ENCODE measurements around the gene BOLL. TPM values are rescaled to one million over a fixed set of nuclear protein-coding genes. Genes with fewer than 3 reads are reported as not detected.

BOLL gene
- total and polyA plus RNA-seq, 12 donors: 0.12 to 0.18 TPM; not detected in 10

GRCh38 chr2:197804758-197805714, 19.9 kb upstream of the BOLL start:
- Histone ChIP-seq H3K36me3 (no peaks in the 10 kb centered on the region), H3K4me1 (peaks cover 0 to 49% (median 21%) of the 10 kb centered on the region in 9 donors), H3K27ac (peak overlapping the region; percentile 63 to 88 (median 84)), H3K4me3 (peak overlapping the region; percentile 69 to 89 (median 84)), H3K9me3 (no peaks in the 10 kb centered on the region), H3K27me3 (peaks cover 0 to 16% (median 0%) of the 10 kb centered on the region in 7 donors)
- TF ChIP-seq CTCF (IDR thresholded peaks at IDR 0.05): peak in 3 of 9 donors; percentile 7 to 11 (median 11)
- intact Hi-C loops (cut with DNase I): loop anchor here in 9 of 10 donors (1.0 to 10.0 kb wide), 17 partner anchors 42 to 492 kb away; no protein-coding TSS in a partner anchor
- 0 to 1% methylated on average over 92 of the region's 92 CpGs for WGBS, 2 donors
- ATAC-seq (peak in 6 of 8 donors; percentile 2 to 51 (median 19)), DNase-seq (peak; percentile 27 to 29)

- DNase-seq (peak; percentile 93 to 94), ATAC-seq (peak; percentile 93 to 96 (median 95))
- Histone ChIP-seq H3K27ac (peak within 1 kb of the TSS; percentile 63 to 88 (median 84)), H3K4me1 (peaks cover 0 to 54% (median 21%) of the 10 kb centered on the region in 9 donors), H3K9me3 (no peaks in the 10 kb centered on the region), H3K27me3 (peaks cover 0 to 23% (median 0%) of the 10 kb centered on the region in 7 donors), H3K36me3 (no peaks in the 10 kb centered on the region), H3K4me3 (peak within 1 kb of the TSS; percentile 69 to 89 (median 84))
- peak in 3 of 9 donors; percentile 6 to 49 (median 25) for TF ChIP-seq CTCF (IDR thresholded peaks at IDR 0.05)
- intact Hi-C loops (cut with DNase I): loop anchor here in 9 of 10 donors (1.0 to 10.0 kb wide), 14 partner anchors 71 to 493 kb away; no protein-coding TSS in a partner anchor
- WGBS, 2 donors: 1% methylated on average over 50 of the region's 50 CpGs
Observed at GRCh38 chr2:197804049-197804757, 19.1 kb upstream of the BOLL start, which contains the start of gene PLCL1. TSS of gene PLCL1 (plus strand) at chr2:197804593.

GRCh38 chr2:197803033-197803444, 17.9 kb upstream of the BOLL start:
- Histone ChIP-seq H3K9me3 (no peaks in the 10 kb centered on the region), H3K4me1 (peaks cover 0 to 45% (median 24%) of the 10 kb centered on the region in 9 donors), H3K36me3 (no peaks in the 10 kb centered on the region), H3K27me3 (peaks cover 0 to 28% (median 0%) of the 10 kb centered on the region in 7 donors), H3K4me3 (peak overlapping the region in 4 of 10 donors; percentile 77 to 85 (median 84)), H3K27ac (peak overlapping the region in 6 of 10 donors; percentile 76 to 88 (median 84))
- 11 to 15% methylated on average over 2 of the region's 2 CpGs for WGBS, 2 donors
- intact Hi-C loops (cut with DNase I): loop anchor here in 9 of 10 donors (1.0 to 10.0 kb wide), 13 partner anchors 72 to 494 kb away; no protein-coding TSS in a partner anchor
- DNase-seq (peak in 1 of 2 donors; percentile 43), ATAC-seq (peak; percentile 31 to 71 (median 60))
- peak; percentile 49 to 89 (median 74) for TF ChIP-seq CTCF (IDR thresholded peaks at IDR 0.05)

All from heart right ventricle (tissue), 16 donors.